K562 (cell line): ENCODE results near the gene KCTD17. TPM values are rescaled to one million over a fixed set of nuclear protein-coding genes. Genes with fewer than 3 reads are reported as not detected.
A peak's percentile ranks its signal among the peaks of the same experiment; 100 is the strongest.

Experiments
- BCOR ChIP-seq: fragments of 450-650 bp; IDR thresholded peaks from 2 replicates; pipeline ENCODE4 v1.6.1; 2016
- BRD9 ChIP-seq: fragments of 450-650 bp; IDR thresholded peaks from 2 replicates; pipeline ENCODE4 v1.6.1; 2018; ENCODE audit warnings: low read depth; ENCODE audit not compliant: partially characterized antibody
- CXXC5 ChIP-seq: fragments of 250-450 bp; sonication (Bioruptor Pico); IDR thresholded peaks from 2 replicates; pipeline ENCODE4 v1.8.0; 2022; ENCODE audit warnings: inconsistent platforms, mild to moderate bottlenecking, moderate library complexity
- EP400 ChIP-seq: fragments of 450-650 bp; IDR thresholded peaks from 2 replicates; pipeline ENCODE4 v1.6.1; 2017; ENCODE audit warnings: antibody characterized with exemption, mild to moderate bottlenecking, moderate library complexity
- GABPB2 ChIP-seq: fragments of 250-450 bp; sonication (Bioruptor Pico); conservative IDR thresholded peaks from 2 replicates; pipeline ENCODE4 v1.5.1; 2021; ENCODE audit warnings: mild to moderate bottlenecking
- GATAD2B ChIP-seq: fragments of 450-650 bp; IDR thresholded peaks from 2 replicates; pipeline ENCODE4 v1.6.1; 2017; ENCODE audit warnings: mild to moderate bottlenecking, borderline replicate concordance
- HDAC2 ChIP-seq: fragments of 450-650 bp; IDR thresholded peaks from 2 replicates; pipeline ENCODE4 v1.6.1; 2016; ENCODE audit warnings: mild to moderate bottlenecking
- RBM25 ChIP-seq: fragments of 200-400 bp; formaldehyde crosslinking; IDR thresholded peaks from 2 replicates; pipeline ENCODE4 v1.6.1; 2018; ENCODE audit warnings: low read length, low read depth, moderate library complexity; ENCODE audit not compliant: severe bottlenecking
- SMAD2 ChIP-seq: fragments of 150-350 bp; IDR thresholded peaks from 2 replicates; pipeline ENCODE4 v1.6.1; 2014; ENCODE audit warnings: low read depth, mild to moderate bottlenecking, low read length
- SMARCA5 ChIP-seq: fragments of 450-650 bp; IDR thresholded peaks from 2 replicates; pipeline ENCODE4 v1.6.1; 2016
- SRSF9 ChIP-seq: fragments of 200-400 bp; formaldehyde crosslinking; IDR thresholded peaks from 2 replicates; pipeline ENCODE4 v1.6.1; 2017; ENCODE audit warnings: low read depth, low read length, borderline replicate concordance
- TFE3 ChIP-seq: fragments of 450-650 bp; formaldehyde crosslinking; IDR thresholded peaks from 2 replicates; pipeline ENCODE4 v1.4.0; 2020; ENCODE audit warnings: mild to moderate bottlenecking, mixed read lengths
- THRAP3 ChIP-seq: fragments of 450-650 bp; IDR thresholded peaks from 2 replicates; pipeline ENCODE4 v1.6.1; 2016; ENCODE audit warnings: mild to moderate bottlenecking, inconsistent platforms, borderline replicate concordance
- XRCC5 ChIP-seq: fragments of 200-400 bp; formaldehyde crosslinking; IDR thresholded peaks from 2 replicates; pipeline ENCODE4 v1.6.1; 2017; ENCODE audit warnings: low read depth, mild to moderate bottlenecking, low read length
- YY1 ChIP-seq, 3 experiments: IDR thresholded peaks; 2 replicates each; pipeline ENCODE4 v1.6.1; 2011; ENCODE audit warnings: low read length in 2 of 3, mild to moderate bottlenecking in 2 of 3, moderate library complexity in 2 of 3, borderline replicate concordance in 1 of 3, control low read depth in 1 of 3, low read depth in 1 of 3; ENCODE audit not compliant: insufficient read depth in 3 of 3, insufficient replicate concordance in 2 of 3, control insufficient read depth in 1 of 3, insufficient read length in 1 of 3; ENCODE audit errors: extremely low read depth in 1 of 3
- ZBTB2 ChIP-seq: fragments of 450-650 bp; IDR thresholded peaks from 2 replicates; pipeline ENCODE4 v1.6.1; 2016; ENCODE audit warnings: antibody characterized with exemption
- polyA plus RNA-seq, 8 experiments: library from polyadenylated mRNA; depleted of rRNA in 4 of 8; stranded (reverse) in 5 of 8; unstranded in 3 of 8; fragments of >200 nt; fragmentation: Nextera tagmentation in 2 of 8; fragmentation: Illumina TruSeq in 1 of 8; extraction: Ambion mirVana in 2 of 8; extraction: Trizol in 1 of 8; gene quantifications; 2 replicates each; pipeline versions ENCODE4 v1.2.1 to v1.2.3, GENCODE V29; 2011 to 2014; ENCODE audit warnings: inconsistent platforms in 1 of 8, missing spikeins in 1 of 8
- total RNA-seq, 7 experiments: library from RNA; depleted of rRNA in 6 of 7; stranded (reverse); fragments of >200 nt in 6 of 7; fragmentation: Illumina TruSeq in 2 of 7; extraction: Trizol in 2 of 7; gene quantifications; 2 replicates each; pipeline versions ENCODE4 v1.2.1 to v1.2.3, GENCODE V29; 2011 to 2021; ENCODE audit warnings: low replicate concordance in 1 of 7
- TF ChIP-seq, protein P1 (sequence below): fragments of 450-650 bp; formaldehyde crosslinking; IDR thresholded peaks from 2 replicates; pipeline ENCODE4 v1.4.0; 2020; ENCODE audit warnings: mild to moderate bottlenecking, moderate library complexity

Gene KCTD17
- total and polyA plus RNA-seq, 9 of the 15 experiments (the other 6 are each of a cell fraction or from before 2014, with no cell fraction given): 0.22 to 0.90 (median 0.49) TPM; not detected in 2

GRCh38 chr22:37032535-37033460 lies 18.7 kb upstream of the KCTD17 start (continued):
- TF ChIP-seq TFE3 (CRISPR knock-in tag) (no peak), CXXC5 (no peak), RBM25 (peak; percentile 89), HDAC2 (0 out of 2 replicates have a peak, but pooled peaks have one; percentile 23), YY1 (IDR thresholded peaks at IDR 0.05; ENCODE audit: borderline replicate concordance in 1 of 3, control insufficient read depth in 1 of 3, extremely low read depth in 1 of 3, insufficient read depth in 3 of 3, insufficient read length in 1 of 3, insufficient replicate concordance in 2 of 3, low read depth in 1 of 3, low read length in 2 of 3) (no peak), THRAP3 (no peak), XRCC5 (no peak), EP400 (no peak), SMAD2 (no peak), GABPB2 (no peak), SRSF9 (no peak), BRD9 (no peak), ZBTB2 (no peak), GATAD2B (no peak), BCOR (peak; percentile 90), SMARCA5 (peak; percentile 60; the same call in 1 of the 2 replicates)
- TF ChIP-seq, protein P1, sequence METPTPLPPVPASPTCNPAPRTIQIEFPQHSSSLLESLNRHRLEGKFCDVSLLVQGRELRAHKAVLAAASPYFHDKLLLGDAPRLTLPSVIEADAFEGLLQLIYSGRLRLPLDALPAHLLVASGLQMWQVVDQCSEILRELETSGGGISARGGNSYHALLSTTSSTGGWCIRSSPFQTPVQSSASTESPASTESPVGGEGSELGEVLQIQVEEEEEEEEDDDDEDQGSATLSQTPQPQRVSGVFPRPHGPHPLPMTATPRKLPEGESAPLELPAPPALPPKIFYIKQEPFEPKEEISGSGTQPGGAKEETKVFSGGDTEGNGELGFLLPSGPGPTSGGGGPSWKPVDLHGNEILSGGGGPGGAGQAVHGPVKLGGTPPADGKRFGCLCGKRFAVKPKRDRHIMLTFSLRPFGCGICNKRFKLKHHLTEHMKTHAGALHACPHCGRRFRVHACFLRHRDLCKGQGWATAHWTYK (CRISPR knock-in tag): no peak
- TF ChIP-seq, all 486 proteins: peak for 8
